GM12864 (cell line): ENCODE measurements around the gene TNFRSF25.

Source experiments
- DNase-seq: peaks from one replicate; pipeline ENCODE4 v3.0.0-alpha.2; 2011; ENCODE audit warnings: low read depth
- H3K4me3 ChIP-seq: 2 replicates; pipeline ENCODE4 v1.5.1; 2011; ENCODE audit warnings: mild to moderate bottlenecking, low read depth, low read length, control low read depth
- CTCF ChIP-seq: IDR thresholded peaks from 2 replicates; pipeline ENCODE4 v1.5.1; 2011; ENCODE audit warnings: low read depth, mild to moderate bottlenecking, moderate library complexity, low read length, control low read depth, inconsistent platforms; ENCODE audit errors: missing control alignments

The TNFRSF25 gene

DNA sequence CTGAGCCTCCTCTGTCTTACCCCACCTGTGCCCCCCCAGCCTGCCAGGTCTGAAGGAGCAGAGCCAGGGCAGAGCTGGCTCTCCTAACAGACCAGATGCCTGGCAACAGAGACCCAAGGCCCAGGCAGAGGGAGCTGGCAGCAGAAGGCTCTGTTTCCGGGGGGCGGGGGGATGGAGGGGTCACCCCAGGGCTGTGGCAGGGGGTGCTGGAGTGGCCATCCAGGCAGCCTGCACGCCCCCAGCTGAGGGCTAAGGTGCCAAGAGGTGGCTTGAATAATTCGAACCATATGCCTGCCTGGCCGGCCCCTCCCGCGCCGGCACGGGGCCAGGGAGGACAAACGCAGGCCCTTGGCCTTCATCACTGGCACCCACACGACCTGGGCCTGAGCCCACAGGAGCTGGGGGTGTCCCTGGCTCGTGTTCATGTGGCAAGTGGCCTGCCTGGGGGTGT, 41.5 kb upstream of the TNFRSF25 start:
- no peak for DNase-seq
- no peak for TF ChIP-seq CTCF
- H3K4me3 ChIP-seq = no peak overlapping the region

GRCh38 chr1:6507037-6507428, 41.1 kb upstream of the TNFRSF25 start:
- DNase-seq = no peak
- H3K4me3 ChIP-seq = no peak overlapping the region
- no peak for TF ChIP-seq CTCF

DNA sequence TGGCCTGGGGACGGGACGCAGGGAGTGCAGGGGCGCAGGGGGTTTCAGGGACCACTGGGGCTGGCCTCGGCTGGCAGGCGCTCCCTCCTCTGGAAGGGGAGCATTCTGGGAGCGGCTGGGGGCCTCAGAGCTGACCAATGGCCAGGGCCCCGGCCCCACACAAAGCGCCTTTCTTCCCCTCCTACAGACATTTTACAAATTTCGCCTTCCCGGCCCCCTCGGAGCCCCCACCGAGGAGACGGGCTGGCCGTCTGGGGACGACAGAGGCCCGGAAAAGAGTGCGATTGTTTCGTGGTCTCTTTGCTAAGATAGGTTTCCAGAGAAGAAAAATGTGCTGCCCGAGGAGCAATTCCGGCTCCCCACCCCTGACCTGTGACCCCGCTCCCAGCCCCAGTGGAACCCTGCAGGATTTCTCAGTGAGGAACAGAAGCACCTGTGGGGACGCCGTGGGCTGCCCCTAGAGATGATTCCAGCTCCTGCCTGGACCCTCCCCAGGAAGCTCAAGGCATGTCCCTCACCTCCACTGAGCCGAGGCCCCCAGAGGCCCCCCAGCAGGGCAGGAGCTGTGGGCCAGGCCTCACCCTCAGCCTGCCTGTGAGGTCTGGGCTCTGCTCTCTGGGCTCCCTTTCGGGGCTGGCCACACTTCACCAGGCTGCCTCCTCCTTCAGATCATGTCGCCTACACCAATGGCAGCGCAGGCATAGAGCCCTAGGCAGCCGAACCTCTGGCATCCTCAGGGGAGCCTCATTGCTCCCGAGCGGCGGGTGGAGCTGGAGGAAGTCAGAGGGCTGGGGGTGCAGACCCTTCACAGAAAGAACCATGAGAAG, 40.5 kb upstream of the TNFRSF25 start:
- no peak for TF ChIP-seq CTCF
- DNase-seq = no peak
- no peak overlapping the region for H3K4me3 ChIP-seq

DNA sequence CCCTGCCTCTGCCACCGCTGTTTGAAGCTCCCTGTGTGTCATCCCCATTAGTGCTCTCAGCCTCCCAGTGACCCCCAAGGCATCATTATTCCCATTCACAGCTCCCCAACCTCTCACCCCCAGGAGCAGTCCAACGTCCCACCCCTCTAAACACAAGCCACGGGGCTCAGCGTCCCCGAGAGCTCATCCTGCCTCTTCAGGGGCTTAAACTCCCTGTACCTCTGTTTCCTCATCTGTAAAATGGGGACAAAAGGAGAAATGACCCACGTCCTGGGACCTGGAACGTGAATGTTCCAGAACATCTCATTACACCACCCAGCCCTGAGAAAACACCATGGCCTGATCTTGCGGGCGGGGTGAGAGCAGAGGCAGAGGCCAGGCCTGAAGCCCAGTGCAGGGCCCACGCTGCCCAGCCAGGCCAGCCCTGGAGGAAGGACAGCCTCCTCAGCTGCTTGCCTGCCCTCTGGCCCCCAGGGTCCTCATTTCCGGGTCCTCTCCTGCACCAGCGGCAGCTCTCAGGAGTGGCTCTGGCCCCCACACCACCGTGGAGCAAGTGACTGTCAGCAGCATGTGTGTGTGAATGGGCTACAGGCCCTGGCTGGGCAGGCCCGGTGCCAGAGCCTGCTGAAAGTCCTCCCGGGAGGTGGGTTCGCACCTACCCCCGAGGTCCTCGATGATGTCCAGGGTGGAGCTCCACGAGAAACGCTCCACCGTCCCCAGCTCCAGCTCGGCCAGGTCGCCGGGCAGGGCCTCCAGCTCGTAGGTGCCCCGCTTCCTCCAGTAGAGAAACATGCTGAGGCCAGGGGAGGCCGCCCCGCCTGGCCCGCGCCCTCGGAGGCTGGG, 39.6 kb upstream of the TNFRSF25 start:
- TF ChIP-seq CTCF = no peak
- DNase-seq = no peak
- H3K4me3 ChIP-seq = no peak overlapping the region

DNA sequence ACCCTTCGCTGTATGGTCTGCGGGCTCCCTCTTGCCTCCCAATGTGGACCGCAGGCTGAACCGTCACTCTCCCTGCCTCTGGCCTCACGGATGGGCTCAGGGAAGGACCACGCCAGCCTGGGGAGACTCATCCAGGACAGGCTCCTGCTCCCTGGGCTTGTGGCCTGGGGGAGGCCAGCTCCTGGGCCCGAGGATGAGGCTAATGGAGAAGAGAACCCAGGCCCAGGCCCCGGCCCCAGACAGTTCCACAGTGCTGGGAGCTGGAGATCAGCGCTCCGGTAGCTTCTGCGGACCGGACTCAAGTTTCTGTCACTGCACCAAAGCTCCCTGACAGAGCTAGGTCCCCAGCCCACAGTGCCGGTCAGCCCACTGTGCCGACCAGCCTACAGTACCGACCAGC, 38.9 kb upstream of the TNFRSF25 start:
- H3K4me3 ChIP-seq = no peak overlapping the region
- TF ChIP-seq CTCF = no peak
- no peak for DNase-seq

GRCh38 chr1:6503884-6504602, 38.1 kb upstream of the TNFRSF25 start:
- DNase-seq = no peak
- no peak for TF ChIP-seq CTCF
- no peak overlapping the region for H3K4me3 ChIP-seq
